HG02870 (cell line): ENCODE measurements around the gene TPPP2.

Experiments
- ATAC-seq: cut with Tn5 transposase; IDR thresholded peaks from one replicate; pipeline ENCODE4 v1.9.1; 2021; ENCODE audit warnings: mild to moderate bottlenecking, moderate library complexity; ENCODE audit not compliant: unreplicated experiment

The TPPP2 gene

GRCh38 chr14:21056520-21057163 is 26.6 kb downstream of the TPPP2 start:
- ATAC-seq: no peak

GRCh38 chr14:21057803-21058675 is 28.0 kb downstream of the TPPP2 start, which contains the start of gene RNASE8:
TSS of gene RNASE8 (plus strand) at chr14:21057822. CDS start at chr14:21057893, 71 bp downstream.
- no peak for ATAC-seq

GRCh38 chr14:21058903-21059302 is 28.9 kb downstream of the TPPP2 start:
- ATAC-seq: no peak

GRCh38 chr14:21059842-21060613 is 30.0 kb downstream of the TPPP2 start:
- ATAC-seq: no peak

GRCh38 chr14:21060614-21061346 is 30.8 kb downstream of the TPPP2 start:
- ATAC-seq: no peak

GRCh38 chr14:21061347-21061668 is 31.3 kb downstream of the TPPP2 start:
- no peak for ATAC-seq

GRCh38 chr14:21063479-21063878 is 33.5 kb downstream of the TPPP2 start:
- ATAC-seq: no peak

GRCh38 chr14:21066882-21067502 is 37.0 kb downstream of the TPPP2 start:
- ATAC-seq: no peak

- ATAC-seq: no peak
Measured at GRCh38 chr14:21068521-21069387, 38.7 kb downstream of the TPPP2 start.

- no peak for ATAC-seq
Measured at GRCh38 chr14:21069388-21070082, 39.5 kb downstream of the TPPP2 start.

GRCh38 chr14:21070083-21070609 is 40.1 kb downstream of the TPPP2 start, which contains the start of gene ARHGEF40:
TSS of gene ARHGEF40 (plus strand) at chr14:21070304. CDS start at chr14:21070397, 93 bp downstream.
- ATAC-seq: no peak

GRCh38 chr14:21070610-21071224 is 40.7 kb downstream of the TPPP2 start:
- ATAC-seq: peak; percentile 8

GRCh38 chr14:21071225-21072030 is 41.4 kb downstream of the TPPP2 start:
- peak; percentile 64 for ATAC-seq

- no peak for ATAC-seq
Measured at GRCh38 chr14:21072031-21072473, 42.0 kb downstream of the TPPP2 start.

GRCh38 chr14:21072781-21073339 is 42.8 kb downstream of the TPPP2 start:
- no peak for ATAC-seq

GRCh38 chr14:21073921-21074320 is 43.9 kb downstream of the TPPP2 start:
- ATAC-seq: no peak
